K562 (cell line): ENCODE data around the gene TRIM25. TPM values are rescaled to one million over a fixed set of nuclear protein-coding genes. Genes with fewer than 3 reads are reported as not detected.

Experiments used
- ATAC-seq: fragments of 200-7000 bp; cut with Tn5 transposase; 3 replicates; pipeline ENCODE4 v1.9.1; 2020; ENCODE audit warnings: moderate library complexity
- BruUV-seq: library from RNA; stranded (reverse); fragments of 400-500 nt; replicated peaks from 2 replicates; lab custom pipeline; 2021; lab: Mats Ljungman, UMichigan
- CTCF ChIA-PET: fragments of 300-600 bp; formaldehyde crosslinking; extraction: SDS; loops from one replicate; lab custom pipeline; 2021; ENCODE audit warnings: low intra/inter-chr PET ratio; lab: Yijun Ruan, JAX
- POLR2A ChIA-PET: fragments of 300-600, 350-650 bp; sonication (Branson Sonifier 250); formaldehyde crosslinking; extraction: SDS; loops from one replicate; lab custom pipeline; 2021; ENCODE audit warnings: antibody characterized with exemption, inconsistent platforms; lab: Yijun Ruan, JAX
- DNase-seq, 4 experiments: peaks; one replicate each; pipeline versions ENCODE4 v3.0.0 to v3.0.0-alpha.2; 2011 to 2018; ENCODE audit warnings: low spot score in 3 of 4, mixed read lengths in 3 of 4; ENCODE audit errors: extremely low read depth in 1 of 4
- FAIRE-seq: peaks from 2 replicates; lab custom pipeline; 2011; peaks lifted over from hg19 to GRCh38; lab: Jason Lieb, UNC
- H2AFZ ChIP-seq: 2 replicates; pipeline ENCODE4 v1.6.0; 2011; ENCODE audit warnings: low read depth, low read length, control low read depth, inconsistent platforms
- H3K27ac ChIP-seq: fragments of 200-600 bp; 3 replicates; pipeline ENCODE4 v1.8.0; 2011; ENCODE audit warnings: low read depth, mild to moderate bottlenecking, control low read depth, inconsistent platforms, low read length, moderate library complexity, mixed read lengths; ENCODE audit errors: extremely low read depth
- H3K27me3 ChIP-seq, 2 experiments: fragments of 300-600 bp in 1 of 2; 2 replicates in 1 of 2; 3 replicates in 1 of 2; pipeline versions ENCODE4 v1.6.0 to v1.8.0; 2011; ENCODE audit warnings: inconsistent platforms in 2 of 2, low read length in 2 of 2, mild to moderate bottlenecking in 1 of 2, mixed read lengths in 1 of 2, moderate library complexity in 1 of 2; ENCODE audit not compliant: control insufficient read depth in 2 of 2, insufficient read depth in 2 of 2
- H3K36me3 ChIP-seq: fragments of 300-600 bp; 3 replicates; pipeline ENCODE4 v1.8.0; 2011; ENCODE audit warnings: mild to moderate bottlenecking, low read length, inconsistent platforms; ENCODE audit not compliant: control insufficient read depth, insufficient read depth
- H3K4me1 ChIP-seq, 2 experiments: fragments of 200-600 bp in 1 of 2; replicated peaks in 1 of 2; 2 replicates in 1 of 2; 3 replicates in 1 of 2; pipeline versions ENCODE4 v1.5.1 to v1.8.0; 2011; ENCODE audit warnings: inconsistent platforms in 2 of 2, low read length in 2 of 2, mild to moderate bottlenecking in 1 of 2, mixed read lengths in 1 of 2, moderate library complexity in 1 of 2; ENCODE audit not compliant: control insufficient read depth in 2 of 2, insufficient read depth in 2 of 2
- H3K4me2 ChIP-seq: 2 replicates; pipeline ENCODE4 v1.6.1; 2011; ENCODE audit warnings: low read length, control low read depth, inconsistent platforms, mixed read lengths; ENCODE audit not compliant: insufficient read depth
- H3K4me3 ChIP-seq: fragments of 200-600 bp; sonication (generic), shearing (Covaris generic); 2 replicates; pipeline ENCODE4 v1.5.1; 2016; ENCODE audit warnings: control low read depth, inconsistent platforms
- H3K79me2 ChIP-seq: fragments of 200-600 bp; 3 replicates; pipeline ENCODE4 v1.8.0; 2011; ENCODE audit warnings: low read length, inconsistent platforms; ENCODE audit not compliant: control insufficient read depth, insufficient read depth
- H3K9ac ChIP-seq, 2 experiments: 2 replicates each; pipeline versions ENCODE4 v1.6.0 to v1.6.1; 2011; ENCODE audit warnings: low read depth in 2 of 2, low read length in 2 of 2, control low read depth in 1 of 2, inconsistent platforms in 1 of 2, mild to moderate bottlenecking in 1 of 2, mixed read lengths in 1 of 2; ENCODE audit not compliant: insufficient read depth in 1 of 2
- H3K9me1 ChIP-seq: one replicate; pipeline ENCODE4 v1.6.0; 2011; ENCODE audit warnings: inconsistent platforms, mild to moderate bottlenecking, low read length, moderate library complexity; ENCODE audit not compliant: control insufficient read depth, insufficient read depth
- H3K9me3 ChIP-seq: replicated peaks from 2 replicates; pipeline ENCODE4 v1.5.1; 2011; ENCODE audit warnings: low read depth, low read length, inconsistent platforms; ENCODE audit not compliant: control insufficient read depth, insufficient read depth
- H4K20me1 ChIP-seq: replicated peaks from 2 replicates; pipeline ENCODE4 v1.6.1; 2011; ENCODE audit warnings: low read length, inconsistent platforms, mixed read lengths; ENCODE audit not compliant: control insufficient read depth, insufficient read depth
- BACH1 ChIP-seq: fragments of 200-800 bp; sonication (Bioruptor generic); IDR thresholded peaks from 2 replicates; pipeline ENCODE4 v1.6.1; 2016; ENCODE audit warnings: missing genetic modification characterization, missing compliant biosample characterization
- BRD9 ChIP-seq: fragments of 450-650 bp; IDR thresholded peaks from 2 replicates; pipeline ENCODE4 v1.6.1; 2018; ENCODE audit warnings: low read depth; ENCODE audit not compliant: partially characterized antibody
- CHCHD3 ChIP-seq: fragments of 250-450 bp; sonication (Bioruptor Pico); IDR thresholded peaks from 2 replicates; pipeline ENCODE4 v2.1.2; 2022; ENCODE audit warnings: mild to moderate bottlenecking
- EHMT2 ChIP-seq: fragments of 450-650 bp; IDR thresholded peaks from 2 replicates; pipeline ENCODE4 v1.6.1; 2018; ENCODE audit warnings: antibody characterized with exemption
- MECOM ChIP-seq: fragments of 250-450 bp; sonication (Bioruptor Pico); IDR thresholded peaks from 2 replicates; pipeline ENCODE4 v1.8.0; 2022; ENCODE audit warnings: inconsistent platforms
- ZC3H8 ChIP-seq: fragments of 450-650 bp; IDR thresholded peaks from 2 replicates; pipeline ENCODE4 v1.6.1; 2017
- ZNF140 ChIP-seq: fragments of 250-450 bp; sonication (Bioruptor Pico); IDR thresholded peaks from 2 replicates; pipeline ENCODE4 v1.8.0; 2021; ENCODE audit warnings: moderate library complexity, mild to moderate bottlenecking, inconsistent platforms
- ZNF655 ChIP-seq: fragments of 250-450 bp; sonication (Bioruptor Pico); IDR thresholded peaks from 2 replicates; pipeline ENCODE4 v1.5.0; 2021
- WGBS: fragments of 100-300 bp; shearing (Covaris generic); methylation state at CpG from one replicate; pipeline ENCODE4 v1.1.6; 2016; ENCODE audit warnings: low coverage, mixed read lengths; ENCODE audit not compliant: insufficient coverage; ENCODE audit errors: missing lambda C conversion rate; 5-methylcytosine and 5-hydroxymethylcytosine counted together
- in situ Hi-C: fragments of 300-500 bp; cut with MboI; formaldehyde crosslinking; loops from 4 replicates; pipeline ENCODE4 v1.15.0; 2018; ENCODE audit warnings: inconsistent platforms, mixed read lengths
- intact Hi-C: fragments of 100-400 bp; cut with micrococcal nuclease; formaldehyde crosslinking; loops from 2 replicates; pipeline ENCODE4 v1.14.2; 2022
- polyA plus RNA-seq, 8 experiments: library from polyadenylated mRNA; depleted of rRNA in 4 of 8; stranded (reverse) in 5 of 8; unstranded in 3 of 8; fragments of >200 nt; fragmentation: Nextera tagmentation in 2 of 8; fragmentation: Illumina TruSeq in 1 of 8; extraction: Ambion mirVana in 2 of 8; extraction: Trizol in 1 of 8; gene quantifications; 2 replicates each; pipeline versions ENCODE4 v1.2.1 to v1.2.3, GENCODE V29; 2011 to 2014; ENCODE audit warnings: inconsistent platforms in 1 of 8, missing spikeins in 1 of 8
- total RNA-seq, 7 experiments: library from RNA; depleted of rRNA in 6 of 7; stranded (reverse); fragments of >200 nt in 6 of 7; fragmentation: Illumina TruSeq in 2 of 7; extraction: Trizol in 2 of 7; gene quantifications; 2 replicates each; pipeline versions ENCODE4 v1.2.1 to v1.2.3, GENCODE V29; 2011 to 2021; ENCODE audit warnings: low replicate concordance in 1 of 7
- TF ChIP-seq, protein P1 (sequence below): fragments of 450-650 bp; IDR thresholded peaks from 2 replicates; pipeline ENCODE4 v1.6.1; 2017; ENCODE audit warnings: mild to moderate bottlenecking, moderate library complexity
- TF ChIP-seq, protein P2 (sequence below), 2 experiments: fragments of 450-650 bp in 1 of 2; sonication (generic) in 1 of 2; formaldehyde crosslinking; conservative IDR thresholded peaks; 2 replicates each; pipeline versions ENCODE4 v1.4.0 to v1.8.1; 2020 to 2022; ENCODE audit warnings: mild to moderate bottlenecking in 1 of 2, missing genetic modification reagents in 1 of 2
- TF ChIP-seq, protein P3 (sequence below): fragments of 450-650 bp; conservative IDR thresholded peaks from 2 replicates; pipeline ENCODE4 v1.6.1; 2016; ENCODE audit warnings: missing genetic modification characterization, low read depth, mild to moderate bottlenecking, missing compliant biosample characterization, moderate library complexity
- TF ChIP-seq, protein P4 (sequence below): conservative IDR thresholded peaks from 2 replicates; pipeline ENCODE4 v1.6.1; 2011; ENCODE audit warnings: low read depth, mild to moderate bottlenecking, low read length; ENCODE audit not compliant: control insufficient read depth
- TF ChIP-seq, protein P5 (sequence below): fragments of 250-450 bp; sonication (Bioruptor Pico); IDR thresholded peaks from 2 replicates; pipeline ENCODE4 v1.4.0; 2020; ENCODE audit warnings: borderline replicate concordance
- TF ChIP-seq, protein P6 (sequence below): fragments of 450-650 bp; formaldehyde crosslinking; IDR thresholded peaks from 2 replicates; pipeline ENCODE4 v1.4.0; 2020; ENCODE audit warnings: mild to moderate bottlenecking, moderate library complexity

Gene TRIM25
- total and polyA plus RNA-seq, 9 of the 15 experiments (the other 6 are each of a cell fraction or from before 2014, with no cell fraction given), result 5.9 to 49.5 (median 24.5) TPM

- Histone ChIP-seq H3K9ac (no peak overlapping the region), H3K27me3 (no peaks in the 10 kb centered on the region), H3K9me1 (no peaks in the 10 kb centered on the region), H3K79me2 (no peaks in the 10 kb centered on the region), H3K36me3 (peaks cover 51% of the 10 kb centered on the region), H4K20me1 (no peaks in the 10 kb centered on the region), H3K9me3 (no peaks in the 10 kb centered on the region), H3K27ac (no peak overlapping the region), H3K4me1 (peaks cover 8% of the 10 kb centered on the region in 2 experiments; a peak in 3 of 5 replicates), H2AFZ (no peak overlapping the region), H3K4me2 (no peak overlapping the region), H3K4me3 (no peak overlapping the region)
- 87% methylated on average over 3 of the region's 3 CpGs for WGBS
- intact Hi-C loops, result loop anchor here (10.0 kb wide), 1 partner anchor 441 kb away; no protein-coding TSS in a partner anchor
- no TSS peak for BruUV-seq
- in situ Hi-C loops, result loop anchor here (5.0 kb wide), 1 partner anchor 118 kb away; no protein-coding TSS in a partner anchor
- DNase-seq (no peak), ATAC-seq (no peak), FAIRE-seq (no peak)
- POLR2A ChIA-PET, result interaction anchor here (0.9 kb wide), 1 partner anchor 141 kb away, joined by 3 read pairs; no protein-coding TSS in a partner anchor
- CTCF ChIA-PET, result no interaction called here
- TF ChIP-seq, protein P1, sequence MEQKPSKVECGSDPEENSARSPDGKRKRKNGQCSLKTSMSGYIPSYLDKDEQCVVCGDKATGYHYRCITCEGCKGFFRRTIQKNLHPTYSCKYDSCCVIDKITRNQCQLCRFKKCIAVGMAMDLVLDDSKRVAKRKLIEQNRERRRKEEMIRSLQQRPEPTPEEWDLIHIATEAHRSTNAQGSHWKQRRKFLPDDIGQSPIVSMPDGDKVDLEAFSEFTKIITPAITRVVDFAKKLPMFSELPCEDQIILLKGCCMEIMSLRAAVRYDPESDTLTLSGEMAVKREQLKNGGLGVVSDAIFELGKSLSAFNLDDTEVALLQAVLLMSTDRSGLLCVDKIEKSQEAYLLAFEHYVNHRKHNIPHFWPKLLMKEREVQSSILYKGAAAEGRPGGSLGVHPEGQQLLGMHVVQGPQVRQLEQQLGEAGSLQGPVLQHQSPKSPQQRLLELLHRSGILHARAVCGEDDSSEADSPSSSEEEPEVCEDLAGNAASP, result no peak
- TF ChIP-seq, protein P2, sequence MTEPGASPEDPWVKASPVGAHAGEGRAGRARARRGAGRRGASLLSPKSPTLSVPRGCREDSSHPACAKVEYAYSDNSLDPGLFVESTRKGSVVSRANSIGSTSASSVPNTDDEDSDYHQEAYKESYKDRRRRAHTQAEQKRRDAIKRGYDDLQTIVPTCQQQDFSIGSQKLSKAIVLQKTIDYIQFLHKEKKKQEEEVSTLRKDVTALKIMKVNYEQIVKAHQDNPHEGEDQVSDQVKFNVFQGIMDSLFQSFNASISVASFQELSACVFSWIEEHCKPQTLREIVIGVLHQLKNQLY (CRISPR knock-in tag; conservative IDR thresholded peaks at IDR 0.05), result no peak
- TF ChIP-seq BRD9 (no peak), ZNF655 (CRISPR knock-in tag) (no peak), ZC3H8 (no peak), BACH1 (tag) (no peak), EHMT2 (no peak), CHCHD3 (CRISPR knock-in tag) (no peak), MECOM (CRISPR knock-in tag) (no peak), ZNF140 (CRISPR knock-in tag) (no peak)
- TF ChIP-seq, protein P3, sequence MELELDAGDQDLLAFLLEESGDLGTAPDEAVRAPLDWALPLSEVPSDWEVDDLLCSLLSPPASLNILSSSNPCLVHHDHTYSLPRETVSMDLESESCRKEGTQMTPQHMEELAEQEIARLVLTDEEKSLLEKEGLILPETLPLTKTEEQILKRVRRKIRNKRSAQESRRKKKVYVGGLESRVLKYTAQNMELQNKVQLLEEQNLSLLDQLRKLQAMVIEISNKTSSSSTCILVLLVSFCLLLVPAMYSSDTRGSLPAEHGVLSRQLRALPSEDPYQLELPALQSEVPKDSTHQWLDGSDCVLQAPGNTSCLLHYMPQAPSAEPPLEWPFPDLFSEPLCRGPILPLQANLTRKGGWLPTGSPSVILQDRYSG (tag), result no peak
- TF ChIP-seq, protein P4, sequence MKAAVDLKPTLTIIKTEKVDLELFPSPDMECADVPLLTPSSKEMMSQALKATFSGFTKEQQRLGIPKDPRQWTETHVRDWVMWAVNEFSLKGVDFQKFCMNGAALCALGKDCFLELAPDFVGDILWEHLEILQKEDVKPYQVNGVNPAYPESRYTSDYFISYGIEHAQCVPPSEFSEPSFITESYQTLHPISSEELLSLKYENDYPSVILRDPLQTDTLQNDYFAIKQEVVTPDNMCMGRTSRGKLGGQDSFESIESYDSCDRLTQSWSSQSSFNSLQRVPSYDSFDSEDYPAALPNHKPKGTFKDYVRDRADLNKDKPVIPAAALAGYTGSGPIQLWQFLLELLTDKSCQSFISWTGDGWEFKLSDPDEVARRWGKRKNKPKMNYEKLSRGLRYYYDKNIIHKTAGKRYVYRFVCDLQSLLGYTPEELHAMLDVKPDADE, result no peak
- TF ChIP-seq, protein P5, sequence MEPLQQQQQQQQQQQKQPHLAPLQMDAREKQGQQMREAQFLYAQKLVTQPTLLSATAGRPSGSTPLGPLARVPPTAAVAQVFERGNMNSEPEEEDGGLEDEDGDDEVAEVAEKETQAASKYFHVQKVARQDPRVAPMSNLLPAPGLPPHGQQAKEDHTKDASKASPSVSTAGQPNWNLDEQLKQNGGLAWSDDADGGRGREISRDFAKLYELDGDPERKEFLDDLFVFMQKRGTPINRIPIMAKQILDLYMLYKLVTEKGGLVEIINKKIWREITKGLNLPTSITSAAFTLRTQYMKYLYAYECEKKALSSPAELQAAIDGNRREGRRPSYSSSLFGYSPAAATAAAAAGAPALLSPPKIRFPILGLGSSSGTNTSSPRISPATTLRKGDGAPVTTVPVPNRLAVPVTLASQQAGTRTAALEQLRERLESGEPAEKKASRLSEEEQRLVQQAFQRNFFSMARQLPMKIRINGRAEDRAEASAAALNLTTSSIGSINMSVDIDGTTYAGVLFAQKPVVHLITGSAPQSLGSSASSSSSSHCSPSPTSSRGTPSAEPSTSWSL (CRISPR knock-in tag), result no peak
- TF ChIP-seq, protein P6, sequence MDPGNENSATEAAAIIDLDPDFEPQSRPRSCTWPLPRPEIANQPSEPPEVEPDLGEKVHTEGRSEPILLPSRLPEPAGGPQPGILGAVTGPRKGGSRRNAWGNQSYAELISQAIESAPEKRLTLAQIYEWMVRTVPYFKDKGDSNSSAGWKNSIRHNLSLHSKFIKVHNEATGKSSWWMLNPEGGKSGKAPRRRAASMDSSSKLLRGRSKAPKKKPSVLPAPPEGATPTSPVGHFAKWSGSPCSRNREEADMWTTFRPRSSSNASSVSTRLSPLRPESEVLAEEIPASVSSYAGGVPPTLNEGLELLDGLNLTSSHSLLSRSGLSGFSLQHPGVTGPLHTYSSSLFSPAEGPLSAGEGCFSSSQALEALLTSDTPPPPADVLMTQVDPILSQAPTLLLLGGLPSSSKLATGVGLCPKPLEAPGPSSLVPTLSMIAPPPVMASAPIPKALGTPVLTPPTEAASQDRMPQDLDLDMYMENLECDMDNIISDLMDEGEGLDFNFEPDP (CRISPR knock-in tag), result no peak
These were observed 21.6 kb upstream of the TRIM25 start for GRCh38 chr17:56935461-56935860.
